GM19023 (cell line): ENCODE data around the gene CENPM.

Experiments used
- ATAC-seq: cut with Tn5 transposase; IDR thresholded peaks from one replicate; pipeline ENCODE4 v1.9.1; 2021; ENCODE audit warnings: mild to moderate bottlenecking, moderate library complexity; ENCODE audit not compliant: unreplicated experiment

The CENPM gene

GRCh38 chr22:41900652-41901312 is 46.2 kb downstream of the CENPM start:
- ATAC-seq = no peak

- no peak for ATAC-seq
Observed at GRCh38 chr22:41899992-41900651, 46.8 kb downstream of the CENPM start.

- no peak for ATAC-seq
Observed at GRCh38 chr22:41899110-41899509, 47.8 kb downstream of the CENPM start.

- no peak for ATAC-seq
Observed at GRCh38 chr22:41898645-41899044, 48.3 kb downstream of the CENPM start.

- ATAC-seq = no peak
Observed at GRCh38 chr22:41893591-41894375, 53.2 kb downstream of the CENPM start.

GRCh38 chr22:41892721-41893120 is 54.2 kb downstream of the CENPM start:
- ATAC-seq = no peak

- ATAC-seq = no peak
Observed at GRCh38 chr22:41891407-41891806, 55.5 kb downstream of the CENPM start.
